ENCODE results near the gene FHL1.

The FHL1 gene

GRCh38 chrX:136185401-136186022 lies 38.2 kb downstream of the FHL1 start:
- no peak for DNase-seq (ENCODE audit: low read depth, low spot score)

GRCh38 chrX:136186023-136186413 lies 38.7 kb downstream of the FHL1 start:
- DNase-seq (ENCODE audit: low read depth, low spot score): no peak

- DNase-seq (ENCODE audit: low read depth, low spot score): no peak
Measured at GRCh38 chrX:136189222-136189621, 41.9 kb downstream of the FHL1 start.

GRCh38 chrX:136190038-136190713 lies 42.8 kb downstream of the FHL1 start:
- no peak for DNase-seq (ENCODE audit: low read depth, low spot score)

GRCh38 chrX:136191171-136191570 lies 43.8 kb downstream of the FHL1 start:
- no peak for DNase-seq (ENCODE audit: low read depth, low spot score)

- no peak for DNase-seq (ENCODE audit: low read depth, low spot score)
Measured at GRCh38 chrX:136192135-136192534, 44.8 kb downstream of the FHL1 start.

GRCh38 chrX:136192839-136193414 lies 45.6 kb downstream of the FHL1 start:
- no peak for DNase-seq (ENCODE audit: low read depth, low spot score)

GRCh38 chrX:136193771-136194170 lies 46.4 kb downstream of the FHL1 start:
- DNase-seq (ENCODE audit: low read depth, low spot score): no peak

- no peak for DNase-seq (ENCODE audit: low read depth, low spot score)
Measured at GRCh38 chrX:136194536-136194935, 47.2 kb downstream of the FHL1 start.

GRCh38 chrX:136195247-136195646 lies 47.9 kb downstream of the FHL1 start:
- no peak for DNase-seq (ENCODE audit: low read depth, low spot score)

- no peak for DNase-seq (ENCODE audit: low read depth, low spot score)
Measured at GRCh38 chrX:136196691-136197155, 49.4 kb downstream of the FHL1 start.

GRCh38 chrX:136198010-136198409 lies 50.7 kb downstream of the FHL1 start:
- DNase-seq (ENCODE audit: low read depth, low spot score): no peak

GRCh38 chrX:136198678-136199243 lies 51.4 kb downstream of the FHL1 start:
- DNase-seq (ENCODE audit: low read depth, low spot score): no peak

- DNase-seq (ENCODE audit: low read depth, low spot score): no peak
Measured at GRCh38 chrX:136199365-136199764, 52.0 kb downstream of the FHL1 start.

- DNase-seq (ENCODE audit: low read depth, low spot score): no peak
Measured at GRCh38 chrX:136200466-136200865, 53.1 kb downstream of the FHL1 start.

- no peak for DNase-seq (ENCODE audit: low read depth, low spot score)
Measured at GRCh38 chrX:136201601-136202000, 54.3 kb downstream of the FHL1 start.

GRCh38 chrX:136202889-136203288 lies 55.6 kb downstream of the FHL1 start:
- no peak for DNase-seq (ENCODE audit: low read depth, low spot score)

- DNase-seq (ENCODE audit: low read depth, low spot score): no peak
Measured at GRCh38 chrX:136203438-136203837, 56.1 kb downstream of the FHL1 start.

GRCh38 chrX:136203951-136204350 lies 56.6 kb downstream of the FHL1 start:
- no peak for DNase-seq (ENCODE audit: low read depth, low spot score)

- DNase-seq (ENCODE audit: low read depth, low spot score): no peak
Measured at GRCh38 chrX:136204571-136204970, 57.2 kb downstream of the FHL1 start.

GRCh38 chrX:136205882-136206380 lies 58.6 kb downstream of the FHL1 start:
- DNase-seq (ENCODE audit: low read depth, low spot score): no peak

GRCh38 chrX:136206916-136207315 lies 59.6 kb downstream of the FHL1 start:
- DNase-seq (ENCODE audit: low read depth, low spot score): no peak

- DNase-seq (ENCODE audit: low read depth, low spot score): no peak
Measured at GRCh38 chrX:136207546-136207945, 60.2 kb downstream of the FHL1 start.
